ENCODE data around the gene TBC1D8B.

TBC1D8B gene

DNA sequence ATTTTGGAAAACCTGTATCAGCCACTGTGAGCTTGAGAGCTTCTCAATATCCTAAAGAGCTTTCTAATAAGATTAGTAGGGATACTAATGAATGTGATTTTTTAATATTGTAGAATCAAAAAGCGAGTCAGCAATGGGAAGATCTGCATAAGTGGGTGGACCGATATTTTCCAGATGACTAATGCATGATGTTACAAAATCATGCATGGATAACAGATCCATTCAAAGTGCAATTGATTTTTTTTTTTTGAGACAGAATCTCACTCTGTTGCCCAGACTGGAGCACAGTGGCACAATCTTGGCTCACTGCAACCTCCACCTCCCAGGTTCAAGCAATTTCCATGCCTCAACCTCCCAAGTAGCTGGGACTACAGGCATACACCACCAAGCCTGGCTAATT is 110.4 kb downstream of the TBC1D8B start:
- Histone ChIP-seq H3K36me3 (no peaks in the 10 kb centered on the region), H4K20me1 (peaks cover 8% of the 10 kb centered on the region; the same call in 1 of the 2 replicates), H3K9me3 (no peaks in the 10 kb centered on the region), H3K4me1 (peaks cover 6% of the 10 kb centered on the region), H3K4me3 (no peak overlapping the region), H3K9ac (no peak overlapping the region), H3K27me3 (peaks cover 99% of the 10 kb centered on the region), H3K4me2 (no peak overlapping the region), H3K27ac (no peak overlapping the region)
- TF ChIP-seq Cebpa-rat (IDR thresholded peaks at IDR 0.05) = no peak

DNA sequence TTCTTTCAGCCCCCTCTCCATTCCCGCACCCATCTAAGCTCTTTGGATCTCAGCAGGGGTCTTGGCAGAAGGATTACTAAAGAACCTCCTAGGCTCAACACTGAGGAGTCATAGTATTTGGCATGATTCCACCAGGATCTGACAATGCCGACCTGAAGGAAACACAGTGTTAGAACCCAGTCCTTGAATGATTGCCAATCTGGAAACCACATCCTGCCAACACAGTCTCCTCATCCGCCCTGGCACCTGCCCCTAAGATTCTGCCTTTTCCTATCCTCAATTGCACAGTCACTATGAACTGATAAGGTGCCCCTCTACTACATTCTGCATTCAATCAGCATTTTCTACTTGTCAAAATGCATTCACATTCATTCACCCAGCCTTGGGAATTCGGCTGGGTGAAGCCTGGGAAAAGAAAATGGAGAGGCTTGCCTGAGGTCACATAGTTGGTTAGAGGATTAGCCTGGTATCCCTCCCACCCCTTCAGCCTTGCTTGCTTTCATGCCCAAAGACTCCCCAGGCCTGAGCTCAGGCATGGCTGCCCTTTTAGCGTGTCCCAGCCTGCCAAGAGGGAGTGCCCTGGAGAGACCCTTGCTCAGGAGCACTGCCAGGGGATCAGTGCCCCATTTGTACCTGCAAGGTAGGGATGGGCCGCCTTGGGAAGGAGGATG is 115.5 kb downstream of the TBC1D8B start:
- no peak overlapping the region for H3K4me3 ChIP-seq
- H3K9me3 ChIP-seq = no peaks in the 10 kb centered on the region
- peaks cover 8% of the 10 kb centered on the region; the same call in 1 of the 2 replicates for H4K20me1 ChIP-seq
- peaks cover 98% of the 10 kb centered on the region for H3K27me3 ChIP-seq
- no peak overlapping the region for H3K27ac ChIP-seq
- peaks cover 12% of the 10 kb centered on the region for H3K4me1 ChIP-seq
- H3K9ac ChIP-seq = no peak overlapping the region
- H3K4me2 ChIP-seq = peak overlapping the region; percentile 16
- no peak for TF ChIP-seq Cebpa-rat (IDR thresholded peaks at IDR 0.05)
- no peaks in the 10 kb centered on the region for H3K36me3 ChIP-seq

DNA sequence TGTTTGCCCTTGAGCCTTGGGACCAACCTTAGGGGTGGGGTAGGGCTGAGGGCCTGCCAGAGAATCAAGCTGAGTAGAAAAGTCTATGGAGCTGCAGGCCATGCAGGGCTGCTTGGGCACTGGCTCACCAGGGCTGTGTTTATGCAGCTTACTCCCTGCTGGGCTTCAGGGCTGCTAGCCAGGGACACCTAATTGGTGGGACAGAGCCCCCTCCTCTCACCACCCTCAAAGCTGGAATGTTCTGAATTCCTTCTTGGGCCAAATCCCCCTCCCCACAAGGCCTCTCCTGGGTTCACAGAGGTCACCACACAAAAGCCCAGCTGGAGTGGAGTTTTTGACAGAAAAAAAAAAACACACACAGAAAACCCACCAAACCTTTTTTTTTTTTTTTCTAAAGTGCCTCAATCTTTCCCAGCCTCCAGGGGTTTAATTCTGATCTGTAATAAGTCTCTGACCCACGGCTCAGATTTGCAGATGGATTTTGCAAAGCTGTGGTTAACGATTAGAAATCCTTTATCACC is 117.5 kb downstream of the TBC1D8B start, which contains the start of gene CLDN2:
Gene CLDN2 (plus strand): TSS at position 471 of the 521 bp plus-strand sequence. CDS start 7,827 bp downstream, outside the sequence.
- H3K4me1 ChIP-seq = peaks cover 12% of the 10 kb centered on the region
- H4K20me1 ChIP-seq = peaks cover 8% of the 10 kb centered on the region; the same call in 1 of the 2 replicates
- peaks cover 87% of the 10 kb centered on the region for H3K27me3 ChIP-seq
- no peak within 1 kb of the TSS for H3K4me3 ChIP-seq
- no peak within 1 kb of the TSS for H3K4me2 ChIP-seq
- no peak within 1 kb of the TSS for H3K27ac ChIP-seq
- TF ChIP-seq Cebpa-rat (IDR thresholded peaks at IDR 0.05) = no peak
- no peaks in the 10 kb centered on the region for H3K36me3 ChIP-seq
- no peak within 1 kb of the TSS for H3K9ac ChIP-seq
- H3K9me3 ChIP-seq = no peaks in the 10 kb centered on the region

DNA sequence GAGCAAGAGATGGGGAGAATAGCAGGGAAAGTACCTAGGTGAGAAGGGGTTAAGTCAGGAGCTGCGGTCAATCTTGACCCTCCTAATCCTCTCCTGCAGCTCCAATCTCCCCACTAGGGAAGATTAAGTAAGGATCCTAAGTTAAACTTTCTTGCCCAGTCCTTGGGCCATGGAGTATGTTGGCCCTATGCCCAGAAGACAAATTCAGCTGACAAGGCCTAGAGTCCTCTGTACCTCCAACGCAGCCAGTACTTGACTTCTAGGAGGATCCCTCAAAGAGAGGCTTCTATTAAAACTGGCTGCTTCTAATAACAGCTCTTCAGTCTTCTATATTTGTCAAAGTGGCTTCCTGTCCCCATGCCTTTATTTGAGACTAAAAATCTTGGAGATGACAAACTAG is 119.2 kb downstream of the TBC1D8B start:
- TF ChIP-seq Cebpa-rat (IDR thresholded peaks at IDR 0.05) = no peak
- Histone ChIP-seq H3K4me3 (no peak overlapping the region), H3K4me2 (no peak overlapping the region), H3K9me3 (no peaks in the 10 kb centered on the region), H3K4me1 (peaks cover 12% of the 10 kb centered on the region), H3K36me3 (no peaks in the 10 kb centered on the region), H3K9ac (no peak overlapping the region), H4K20me1 (peaks cover 7% of the 10 kb centered on the region; the same call in 1 of the 2 replicates), H3K27ac (no peak overlapping the region), H3K27me3 (peaks cover 86% of the 10 kb centered on the region)

All from BLaER1 (cell line).